Raji (cell line): ENCODE measurements around the gene CTXN1.

Experiments used
- POLR2A ChIP-seq: IDR thresholded peaks from 2 replicates; pipeline ENCODE4 v1.6.1; 2011; ENCODE audit warnings: low read depth, low read length, control low read depth; ENCODE audit not compliant: insufficient read depth

Gene CTXN1

GRCh38 chr19:7926021-7926726 is at the start of gene CTXN1:
Gene CTXN1, minus strand, starts transcription at chr19:7926135. Its CDS starts 597 bp downstream, at chr19:7925538.
- TF ChIP-seq POLR2A = no peak

- TF ChIP-seq POLR2A = no peak
Measured at GRCh38 chr19:7975037-7975436, 49.1 kb upstream of the CTXN1 start.

DNA sequence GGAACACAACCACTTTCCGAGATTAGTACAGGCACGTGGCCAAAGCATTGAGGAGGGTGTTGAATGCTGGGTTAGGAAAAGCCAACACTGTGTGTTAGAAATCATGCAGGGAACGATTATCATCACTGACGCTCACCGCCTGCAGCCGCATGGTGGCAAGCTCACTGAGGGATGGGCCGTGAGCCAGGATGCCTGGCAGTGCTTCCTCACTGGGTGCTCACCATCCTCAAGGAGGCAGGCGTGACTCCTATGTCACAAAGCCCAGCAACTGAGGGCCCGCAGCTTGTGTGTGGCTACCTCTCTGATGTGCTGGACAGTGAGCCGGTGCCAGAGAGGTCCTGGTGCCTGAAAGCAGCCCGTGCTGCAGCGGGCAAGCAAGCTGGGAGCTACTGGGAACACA is 47.9 kb upstream of the CTXN1 start:
- no peak for TF ChIP-seq POLR2A

DNA sequence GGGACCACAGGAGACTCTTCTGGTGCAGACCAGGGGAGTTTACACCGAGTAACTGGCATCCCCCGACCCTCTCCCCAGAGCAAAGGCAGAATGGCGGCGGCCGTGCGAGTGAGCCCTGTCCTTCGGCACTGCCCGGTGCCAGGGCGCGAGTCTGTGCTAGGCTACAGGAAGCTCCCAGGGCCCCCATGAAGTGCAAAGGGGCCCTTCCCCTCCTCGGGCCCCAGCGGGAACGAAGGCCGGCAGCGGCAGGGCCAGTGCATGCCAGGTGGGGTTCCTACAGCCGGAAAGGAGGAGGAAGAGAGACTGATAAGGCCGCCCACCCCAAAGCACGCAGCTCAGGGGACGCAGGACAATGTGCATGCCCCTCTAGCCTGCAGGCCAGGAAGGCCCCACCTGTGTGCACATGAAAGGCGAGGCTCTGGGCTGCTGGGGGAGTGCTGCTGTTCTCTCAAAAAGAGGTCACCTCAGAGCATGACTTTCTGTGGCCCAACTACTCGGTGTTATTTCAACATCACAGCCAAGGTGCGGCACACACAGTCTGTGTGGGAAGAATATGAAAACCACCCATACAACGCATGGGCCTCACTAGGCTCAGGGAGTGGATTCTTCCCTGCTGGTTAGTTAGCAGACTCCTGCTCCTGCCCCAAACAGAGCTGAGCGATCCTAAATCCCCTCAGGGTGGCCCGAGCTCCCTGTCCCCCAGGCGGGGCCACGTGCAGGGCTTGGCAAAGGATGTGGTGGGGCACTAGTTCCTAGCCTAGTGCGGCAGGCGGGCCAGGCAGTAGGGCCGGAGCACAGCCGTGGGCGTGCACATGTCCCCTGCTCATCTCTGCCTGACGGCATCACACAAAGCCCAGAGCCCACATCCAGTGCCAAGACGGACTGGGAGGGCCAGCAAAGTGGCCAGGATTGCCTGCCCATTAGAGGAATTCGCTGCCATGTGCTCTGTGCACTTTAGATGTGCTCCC is 45.9 kb upstream of the CTXN1 start:
- no peak for TF ChIP-seq POLR2A

- TF ChIP-seq POLR2A = no peak
Measured at GRCh38 chr19:7970716-7971448, 44.9 kb upstream of the CTXN1 start.

GRCh38 chr19:7969555-7969939 is 43.6 kb upstream of the CTXN1 start:
- TF ChIP-seq POLR2A = no peak

DNA sequence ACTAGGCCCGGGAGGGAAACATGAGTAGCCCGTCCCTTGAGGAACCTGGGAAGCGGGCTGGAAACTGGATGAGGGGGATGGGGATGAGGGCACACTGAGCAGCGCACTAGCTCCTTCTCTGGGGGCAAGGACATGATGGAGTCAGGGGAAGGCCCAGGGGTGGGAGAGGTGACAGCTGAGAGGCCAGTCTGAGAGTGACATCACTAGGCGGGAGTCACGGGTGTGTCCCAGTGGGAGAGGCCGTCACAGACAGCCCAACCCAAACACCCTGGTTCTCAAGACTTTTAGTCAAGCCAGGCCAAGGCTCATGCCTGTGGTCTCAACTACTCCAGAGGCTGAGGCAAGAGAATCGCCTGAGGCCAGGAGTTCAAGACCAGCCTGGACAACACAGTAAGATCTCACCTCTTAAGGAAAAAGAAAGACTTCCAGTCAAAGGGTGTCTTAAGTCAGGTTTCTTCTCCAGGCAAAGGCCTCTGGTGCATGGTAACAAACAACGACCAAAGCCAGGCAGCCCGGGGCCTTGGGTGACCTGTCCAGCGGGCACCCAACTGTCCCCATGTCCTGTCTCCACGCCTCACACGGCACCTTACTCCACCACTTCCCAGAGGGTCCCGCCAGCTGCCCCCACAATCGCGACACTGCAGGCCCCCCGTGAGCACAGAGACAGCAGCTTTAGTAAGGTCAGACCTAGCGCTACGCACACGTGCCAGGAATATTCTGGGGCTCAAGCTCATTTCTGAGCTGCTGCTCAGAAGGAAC is 43.0 kb upstream of the CTXN1 start:
- TF ChIP-seq POLR2A = no peak

DNA sequence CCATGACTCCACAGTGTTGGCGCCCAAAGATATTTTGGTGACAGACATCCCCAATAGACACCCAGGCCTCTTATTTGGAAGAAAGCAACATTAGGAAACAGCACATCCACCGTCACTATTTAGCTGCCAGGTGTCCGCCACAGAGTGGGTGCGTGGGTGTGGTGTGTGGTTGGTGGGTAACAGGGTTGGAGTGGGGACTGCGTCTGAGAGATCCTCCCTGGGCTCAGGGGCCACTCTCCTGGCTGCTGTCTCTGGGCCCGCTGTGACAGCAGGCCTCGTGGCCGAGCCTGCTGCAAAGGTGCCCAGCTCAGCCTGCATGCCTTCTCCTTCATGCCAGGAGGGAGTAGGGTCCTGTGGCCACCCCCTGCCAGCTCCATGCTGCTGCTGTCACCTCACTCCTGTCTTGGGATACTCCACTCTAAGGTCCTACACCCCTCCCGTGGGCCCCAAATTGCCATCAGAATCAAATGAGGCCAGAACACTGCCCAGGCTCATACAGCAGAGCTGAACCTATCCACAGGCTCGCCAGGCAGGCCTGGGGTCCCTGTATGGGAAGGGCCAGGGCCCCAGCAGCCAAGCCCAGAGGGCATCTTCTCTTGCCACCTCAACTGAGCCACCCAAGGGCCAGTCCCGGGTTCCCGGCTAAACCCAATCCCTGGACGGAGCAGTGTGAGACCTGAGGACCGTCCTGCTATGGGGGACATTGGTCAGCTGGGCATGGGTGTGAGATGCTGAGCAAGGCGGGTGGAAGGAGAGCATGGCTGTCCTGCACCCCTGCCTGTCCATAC is 42.3 kb upstream of the CTXN1 start:
- no peak for TF ChIP-seq POLR2A

DNA sequence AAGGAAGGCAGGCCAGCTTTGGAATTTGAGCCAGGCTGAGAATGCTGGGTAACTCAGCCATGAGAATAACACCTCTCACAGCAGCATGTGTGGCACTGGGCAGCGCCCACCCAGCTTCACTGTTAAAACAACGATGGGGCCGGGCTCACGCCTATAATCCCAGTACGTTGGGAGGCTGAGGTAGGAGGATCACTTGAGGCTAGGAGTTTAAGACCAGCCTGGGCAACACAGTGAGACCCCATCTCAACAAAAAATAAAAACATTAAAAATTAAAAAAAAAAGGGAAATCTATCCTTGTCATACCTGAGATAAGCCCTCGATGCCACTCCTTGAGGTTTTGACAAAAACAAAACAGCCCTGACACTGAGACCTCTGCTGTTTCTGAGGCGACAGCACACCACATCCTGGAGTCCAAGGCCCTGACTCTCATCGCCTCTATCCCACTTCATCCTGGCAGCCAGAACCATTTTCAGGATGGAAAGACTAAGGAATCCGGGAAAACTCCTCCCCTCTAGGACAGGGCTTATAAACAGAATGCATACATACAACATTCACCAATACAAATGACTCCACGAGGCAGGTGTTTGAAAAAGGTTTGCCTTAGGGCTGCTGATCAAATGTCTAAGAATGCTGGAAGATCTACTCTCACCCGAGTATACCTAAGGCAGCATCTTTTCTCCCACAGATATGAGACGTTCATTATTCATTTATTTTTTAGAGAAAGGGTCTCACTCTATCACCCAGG is 40.2 kb upstream of the CTXN1 start:
- TF ChIP-seq POLR2A = no peak

- TF ChIP-seq POLR2A = no peak
Measured at GRCh38 chr19:7965259-7965841, 39.4 kb upstream of the CTXN1 start.

- no peak for TF ChIP-seq POLR2A
Measured at GRCh38 chr19:7963566-7963965, 37.6 kb upstream of the CTXN1 start.

DNA sequence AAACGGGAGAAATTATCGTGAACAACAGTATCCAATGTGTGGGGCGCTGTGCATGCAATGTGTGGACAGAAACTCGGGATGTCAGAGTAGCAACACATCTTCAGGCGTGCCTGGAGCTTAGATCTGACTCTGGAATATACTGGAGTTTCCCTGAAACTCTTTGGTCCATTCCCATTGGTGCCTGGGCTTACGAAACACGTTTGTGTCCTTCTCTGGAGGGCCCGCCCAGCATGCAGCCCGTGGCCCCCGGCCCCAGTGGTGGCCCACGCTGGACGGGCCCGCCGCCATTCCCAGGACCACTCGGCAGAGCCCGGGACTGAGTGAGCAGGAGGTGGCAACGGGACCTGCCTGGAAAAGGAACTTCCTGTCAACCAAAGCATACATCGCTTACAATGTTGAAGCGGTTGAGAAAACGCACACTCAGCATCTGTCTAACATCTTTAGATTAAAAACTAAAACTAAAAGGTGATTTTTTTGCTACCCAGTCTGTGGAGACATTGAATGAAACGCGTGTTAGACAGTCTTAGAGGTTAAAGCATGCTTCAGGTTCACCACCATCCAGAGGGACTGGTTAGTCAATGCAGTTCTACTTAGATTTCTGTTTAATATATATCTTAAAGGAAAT is 36.8 kb upstream of the CTXN1 start:
- no peak for TF ChIP-seq POLR2A
